B cell (primary cell): ENCODE measurements around the gene CXXC5. TPM values are rescaled to one million over a fixed set of nuclear protein-coding genes. Genes with fewer than 3 reads are reported as not detected.

Experiments
- ATAC-seq: fragments of 200-7000 bp; cut with Tn5 transposase; one replicate; pipeline ENCODE4 v1.10.0; 2021; ENCODE audit warnings: low read depth, mild to moderate bottlenecking, moderate number of reproducible peaks, moderate library complexity
- CTCF ChIA-PET: fragments of 350-600 bp; sonication (Branson Sonifier 250); formaldehyde crosslinking; loops from one replicate; lab custom pipeline; 2021; ENCODE audit warnings: antibody characterized with exemption, inconsistent platforms; lab: Charles Lee
- POLR2A ChIA-PET: fragments of 350-600 bp; sonication (Branson Sonifier 250); formaldehyde crosslinking; loops from one replicate; lab custom pipeline; 2021; ENCODE audit warnings: antibody characterized with exemption; lab: Charles Lee
- DNase-seq: peaks from one replicate; pipeline ENCODE4 v3.0.0; 2013
- H2AFZ ChIP-seq: 2 replicates; pipeline ENCODE4 v1.6.1; 2012; ENCODE audit warnings: mild to moderate bottlenecking, low read depth, low read length; ENCODE audit not compliant: insufficient read depth, poor library complexity, severe bottlenecking
- H3K27ac ChIP-seq, 2 donors: 1 replicate in 1 of 2; 2 replicates in 1 of 2; pipeline ENCODE4 v1.5.1; 2012 to 2013; ENCODE audit warnings: low read length in 2 of 2, mild to moderate bottlenecking in 2 of 2, moderate library complexity in 1 of 2
- H3K27me3 ChIP-seq, 4 experiments: fragments of 200-600 bp in 1 of 4; sonication (generic) in 1 of 4; replicated peaks in 1 of 4; 1 replicate in 2 of 4; 2 replicates in 2 of 4; pipeline versions ENCODE4 v1.6.1 to v1.7.0; 2013 to 2016; ENCODE audit warnings: low read length in 3 of 4, mild to moderate bottlenecking in 2 of 4, mixed read lengths in 1 of 4, moderate library complexity in 1 of 4; ENCODE audit not compliant: insufficient read depth in 4 of 4, control insufficient read depth in 3 of 4; ENCODE audit errors: control extremely low read depth in 1 of 4
- H3K36me3 ChIP-seq, 2 experiments: replicated peaks in 1 of 2; 1 replicate in 1 of 2; 2 replicates in 1 of 2; pipeline versions ENCODE4 v1.6.1 to v1.7.1; 2013; ENCODE audit warnings: low read length in 1 of 2; ENCODE audit not compliant: insufficient read depth in 2 of 2, control insufficient read depth in 1 of 2; ENCODE audit errors: control extremely low read depth in 1 of 2, extremely low read depth in 1 of 2
- H3K4me1 ChIP-seq, 2 donors: fragments of 200-600 bp in 1 of 2; sonication (generic) in 1 of 2; 1 replicate in 1 of 2; 2 replicates in 1 of 2; pipeline versions ENCODE4 v1.5.1 to v1.6.1; 2013 to 2017; ENCODE audit warnings: low read length in 2 of 2; ENCODE audit not compliant: control insufficient read depth in 2 of 2, insufficient read depth in 2 of 2
- H3K4me2 ChIP-seq: replicated peaks from 2 replicates; pipeline ENCODE3; 2012; ENCODE audit warnings: mild to moderate bottlenecking, low read depth, low read length; ENCODE audit not compliant: poor library complexity, severe bottlenecking
- H3K4me3 ChIP-seq, 5 experiments: fragments of 200-600 bp in 1 of 5; sonication (generic) in 1 of 5; 1 replicate in 3 of 5; 2 replicates in 2 of 5; pipeline versions ENCODE4 v1.5.1 to v1.7.0; 2011 to 2016; ENCODE audit warnings: low read length in 4 of 5, mild to moderate bottlenecking in 4 of 5, low read depth in 2 of 5, control low read depth in 1 of 5, moderate library complexity in 1 of 5; ENCODE audit not compliant: insufficient read depth in 1 of 5; ENCODE audit errors: control extremely low read depth in 1 of 5, extremely low read depth in 1 of 5
- H3K79me2 ChIP-seq: fragments of 200-600 bp; sonication (generic); one replicate; pipeline ENCODE4 v1.6.0; 2016; ENCODE audit warnings: low read length; ENCODE audit not compliant: control insufficient read depth, insufficient read depth
- H3K9ac ChIP-seq: fragments of 200-600 bp; sonication (generic); 2 replicates; pipeline ENCODE4 v1.6.1; 2017; ENCODE audit warnings: mild to moderate bottlenecking, low read length, moderate library complexity
- H3K9me3 ChIP-seq, 3 donors: one replicate each; pipeline versions ENCODE4 v1.6.1 to v1.7.1; 2013; ENCODE audit warnings: low read length in 2 of 3; ENCODE audit not compliant: control insufficient read depth in 2 of 3, insufficient read depth in 1 of 3; ENCODE audit errors: control extremely low read depth in 1 of 3
- H4K20me1 ChIP-seq: 2 replicates; pipeline ENCODE4 v1.6.0; 2012; ENCODE audit warnings: mild to moderate bottlenecking, low read length; ENCODE audit not compliant: insufficient read depth, control insufficient read depth, poor library complexity, severe bottlenecking
- H3K27ac Mint-ChIP-seq: one replicate; pipeline ENCODE4 v1.8.0; 2021; ENCODE audit warnings: mixed read lengths
- H3K27me3 Mint-ChIP-seq: one replicate; pipeline ENCODE4 v1.8.0; 2021; ENCODE audit warnings: mixed read lengths
- H3K4me1 Mint-ChIP-seq: one replicate; pipeline ENCODE4 v1.8.0; 2021; ENCODE audit warnings: mixed read lengths
- H3K4me3 Mint-ChIP-seq: one replicate; pipeline ENCODE4 v1.8.0; 2021; ENCODE audit warnings: mixed read lengths
- H3K9me3 Mint-ChIP-seq: one replicate; pipeline ENCODE4 v1.8.0; 2022; ENCODE audit warnings: mixed read lengths; ENCODE audit not compliant: insufficient read depth
- EZH2 ChIP-seq: IDR thresholded peaks from 2 replicates; pipeline ENCODE4 v1.6.1; 2012; ENCODE audit warnings: borderline replicate concordance, low read depth, mild to moderate bottlenecking, moderate library complexity, low read length; ENCODE audit not compliant: insufficient read depth, poor library complexity, severe bottlenecking
- WGBS: methylation state at CpG from one replicate; pipeline ENCODE4 v1.1.5; 2013; ENCODE audit warnings: missing lambda C conversion rate; ENCODE audit not compliant: insufficient coverage; 5-methylcytosine and 5-hydroxymethylcytosine counted together
- intact Hi-C: fragments of 100-400 bp; cut with micrococcal nuclease; formaldehyde crosslinking; loops from one replicate; pipeline ENCODE4 v1.10.0; 2022
- polyA plus RNA-seq: library from polyadenylated mRNA; depleted of rRNA; stranded (reverse); fragments of >200 nt; gene quantifications from 2 replicates; pipeline ENCODE4 v1.2.3, GENCODE V29; 2012
- total RNA-seq, 2 donors: library from RNA; stranded (reverse); fragments of 120-200 nt in 1 of 2; gene quantifications; 1 replicate in 1 of 2; 2 replicates in 1 of 2; pipeline versions ENCODE4 v1.2.3 to v1.2.4, GENCODE V29; 2013 to 2022
- TF ChIP-seq, protein P1 (sequence below): fragments of 200-600 bp; IDR thresholded peaks from one replicate; pipeline ENCODE4 v1.8.0; 2022; ENCODE audit warnings: antibody characterized with exemption, mild to moderate bottlenecking

CXXC5 gene
- total and polyA plus RNA-seq, 2 donors (not counting 1 experiment from before 2014, with no cell fraction given) = 126 to 143 TPM

DNA sequence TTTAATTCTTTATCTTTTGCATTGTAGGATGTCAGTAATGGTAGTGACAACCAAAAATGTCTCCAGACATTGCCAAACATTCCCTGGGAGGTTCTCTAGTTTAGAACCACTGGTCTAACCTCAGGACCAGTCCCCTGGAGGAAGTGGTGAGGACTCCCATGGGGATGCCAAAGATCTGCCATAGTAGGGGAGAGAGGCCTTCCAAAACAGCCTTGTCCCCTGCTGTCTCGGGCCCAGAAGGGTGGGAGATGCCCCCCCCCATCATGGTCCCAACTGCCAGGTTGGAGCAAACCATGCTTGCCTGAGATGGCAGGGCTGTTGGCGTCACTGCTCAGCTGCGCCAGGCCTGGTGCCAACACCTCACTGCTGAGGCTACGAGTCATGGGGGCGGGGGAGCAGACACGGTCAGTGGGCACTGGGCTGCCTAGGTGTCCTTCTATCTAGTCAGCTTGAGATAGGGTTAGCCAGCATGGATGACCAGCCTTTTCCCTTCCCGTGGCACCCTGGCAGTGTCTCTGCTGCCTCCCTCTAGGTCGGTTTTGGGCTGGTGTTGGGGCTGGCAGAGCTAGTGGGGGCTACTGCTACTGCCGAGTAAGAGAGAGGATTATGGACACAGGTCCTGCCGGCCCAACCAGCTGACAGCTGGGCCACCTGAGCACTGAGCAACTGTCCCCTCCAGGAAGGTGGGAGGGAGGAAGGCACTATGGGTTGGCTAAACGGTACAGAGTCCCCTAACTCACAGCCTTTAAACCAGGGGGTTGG is 8.3 kb upstream of the CXXC5 start:
- intact Hi-C loops = loop anchor here (5.0 to 10.0 kb wide), 2 partner anchors 122 to 235 kb away; partner anchors contain the start of gene SPATA24
- ChIA-PET CTCF (interaction anchor here (2.8 to 10.7 kb wide), 5 partner anchors 10 to 126 kb away, joined by 14 to 502 read pairs (median 105); partner anchors contain the start of gene CXXC5), POLR2A (interaction anchor here (1.3 to 9.1 kb wide), 6 partner anchors 10 to 126 kb away, joined by 5 to 511 read pairs (median 58); partner anchors contain the start of gene CXXC5)
- WGBS = 76% methylated on average over 9 of the region's 11 CpGs
- Histone ChIP-seq H3K27ac (peak overlapping the region; percentile 25 to 88), H3K4me1 (peaks cover 54 to 86% of the 10 kb centered on the region in 2 donors), H3K36me3 (no peaks in the 10 kb centered on the region), H3K9me3 (no peaks in the 10 kb centered on the region), H3K9ac (no peak overlapping the region), H2AFZ (no peak overlapping the region), H3K4me2 (peak overlapping the region; percentile 91), H4K20me1 (no peaks in the 10 kb centered on the region), H3K4me3 (no peak overlapping the region), H3K27me3 (no peaks in the 10 kb centered on the region), H3K79me2 (peaks cover 58% of the 10 kb centered on the region)
- H3K4me3 Mint-ChIP-seq = peak overlapping the region; percentile 66
- H3K9me3 Mint-ChIP-seq = no peaks in the 10 kb centered on the region
- H3K4me1 Mint-ChIP-seq = peaks cover 82% of the 10 kb centered on the region
- ATAC-seq = no peak
- DNase-seq = no peak
- TF ChIP-seq, protein P1, sequence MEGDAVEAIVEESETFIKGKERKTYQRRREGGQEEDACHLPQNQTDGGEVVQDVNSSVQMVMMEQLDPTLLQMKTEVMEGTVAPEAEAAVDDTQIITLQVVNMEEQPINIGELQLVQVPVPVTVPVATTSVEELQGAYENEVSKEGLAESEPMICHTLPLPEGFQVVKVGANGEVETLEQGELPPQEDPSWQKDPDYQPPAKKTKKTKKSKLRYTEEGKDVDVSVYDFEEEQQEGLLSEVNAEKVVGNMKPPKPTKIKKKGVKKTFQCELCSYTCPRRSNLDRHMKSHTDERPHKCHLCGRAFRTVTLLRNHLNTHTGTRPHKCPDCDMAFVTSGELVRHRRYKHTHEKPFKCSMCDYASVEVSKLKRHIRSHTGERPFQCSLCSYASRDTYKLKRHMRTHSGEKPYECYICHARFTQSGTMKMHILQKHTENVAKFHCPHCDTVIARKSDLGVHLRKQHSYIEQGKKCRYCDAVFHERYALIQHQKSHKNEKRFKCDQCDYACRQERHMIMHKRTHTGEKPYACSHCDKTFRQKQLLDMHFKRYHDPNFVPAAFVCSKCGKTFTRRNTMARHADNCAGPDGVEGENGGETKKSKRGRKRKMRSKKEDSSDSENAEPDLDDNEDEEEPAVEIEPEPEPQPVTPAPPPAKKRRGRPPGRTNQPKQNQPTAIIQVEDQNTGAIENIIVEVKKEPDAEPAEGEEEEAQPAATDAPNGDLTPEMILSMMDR = no peak
- no peak for TF ChIP-seq EZH2
- H3K27ac Mint-ChIP-seq = peak overlapping the region; percentile 91
- H3K27me3 Mint-ChIP-seq = no peaks in the 10 kb centered on the region
